MG63 (cell line): ENCODE measurements around the gene SIGLEC10. TPM values are rescaled to one million over a fixed set of nuclear protein-coding genes. Genes with fewer than 3 reads are reported as not detected.
"Not testable (repeated sequence)": the region's sequence is repeated elsewhere in the genome, so short reads cannot be mapped to it uniquely, and the experiment has no call there.

Experiments used
- DNase-seq: peaks from one replicate; pipeline ENCODE4 v3.0.0-alpha.2; 2020
- H3K27me3 ChIP-seq: fragments of 250-450 bp; sonication (Bioruptor Pico); 2 replicates; pipeline ENCODE4 v1.5.1; 2020; ENCODE audit warnings: mild to moderate bottlenecking, moderate library complexity
- H3K36me3 ChIP-seq: fragments of 250-450 bp; sonication (Bioruptor Pico); 2 replicates; pipeline ENCODE4 v1.5.1; 2020; ENCODE audit warnings: mild to moderate bottlenecking, moderate library complexity
- H3K4me3 ChIP-seq: fragments of 250-450 bp; sonication (Bioruptor Pico); 2 replicates; pipeline ENCODE4 v1.5.1; 2020; ENCODE audit warnings: mild to moderate bottlenecking, moderate library complexity
- H3K9me3 ChIP-seq: fragments of 250-450 bp; sonication (Bioruptor Pico); 2 replicates; pipeline ENCODE4 v1.5.1; 2020; ENCODE audit warnings: mild to moderate bottlenecking, moderate library complexity
- total RNA-seq: library from RNA; depleted of rRNA; stranded (reverse); fragments of >200 nt; shearing (Covaris generic); gene quantifications from 2 replicates; pipeline ENCODE4 v1.2.3, GENCODE V29; 2014; ENCODE audit warnings: low replicate concordance

SIGLEC10 gene
- total RNA-seq, 1 experiment from 2014 or later = not detected

- no peaks in the 10 kb centered on the region for H3K9me3 ChIP-seq
- H3K4me3 ChIP-seq = no peak overlapping the region
- no peaks in the 10 kb centered on the region for H3K36me3 ChIP-seq
- no peak for DNase-seq
- peaks cover 13% of the 10 kb centered on the region for H3K27me3 ChIP-seq
Observed at GRCh38 chr19:51415187-51415586, 2.3 kb downstream of the SIGLEC10 start.

- Histone ChIP-seq H3K27me3 (peaks cover 22% of the 10 kb centered on the region), H3K36me3 (no peaks in the 10 kb centered on the region), H3K4me3 (no peak overlapping the region), H3K9me3 (no peaks in the 10 kb centered on the region)
- DNase-seq = no peak
Observed at GRCh38 chr19:51410950-51411748, 6.3 kb downstream of the SIGLEC10 start.

GRCh38 chr19:51407511-51408131, 9.8 kb downstream of the SIGLEC10 start:
- H3K9me3 ChIP-seq = 0 out of 2 replicates have a peak, but pooled peaks cover 2% of the 10 kb centered on the region
- no peak overlapping the region for H3K4me3 ChIP-seq
- H3K36me3 ChIP-seq = no peaks in the 10 kb centered on the region
- peaks cover 15% of the 10 kb centered on the region for H3K27me3 ChIP-seq
- DNase-seq = no peak

DNA sequence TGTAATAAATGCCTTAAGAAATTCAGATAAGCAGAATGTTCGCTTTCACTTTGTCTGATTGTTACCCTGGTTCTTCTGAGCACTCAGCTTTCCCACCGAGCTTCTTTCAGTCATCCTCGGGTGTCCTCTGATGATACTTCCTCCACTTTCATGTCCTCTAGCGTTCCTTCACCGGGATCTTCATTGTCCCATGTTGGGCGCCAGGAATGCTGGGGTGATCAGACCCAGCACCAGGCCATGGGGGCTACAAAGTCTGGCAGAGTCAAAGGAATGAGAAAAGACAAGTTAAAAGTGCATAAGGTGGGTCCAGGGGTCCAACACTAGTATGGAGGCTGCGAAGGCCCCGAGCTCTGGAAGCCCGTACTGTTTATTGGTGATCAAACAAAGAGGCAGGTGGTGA, 15.3 kb downstream of the SIGLEC10 start:
- Histone ChIP-seq H3K27me3 (no peaks in the 10 kb centered on the region), H3K9me3 (peaks cover 10% of the 10 kb centered on the region; the same call in 1 of the 2 replicates), H3K4me3 (no peak overlapping the region), H3K36me3 (no peaks in the 10 kb centered on the region)
- no peak for DNase-seq

DNA sequence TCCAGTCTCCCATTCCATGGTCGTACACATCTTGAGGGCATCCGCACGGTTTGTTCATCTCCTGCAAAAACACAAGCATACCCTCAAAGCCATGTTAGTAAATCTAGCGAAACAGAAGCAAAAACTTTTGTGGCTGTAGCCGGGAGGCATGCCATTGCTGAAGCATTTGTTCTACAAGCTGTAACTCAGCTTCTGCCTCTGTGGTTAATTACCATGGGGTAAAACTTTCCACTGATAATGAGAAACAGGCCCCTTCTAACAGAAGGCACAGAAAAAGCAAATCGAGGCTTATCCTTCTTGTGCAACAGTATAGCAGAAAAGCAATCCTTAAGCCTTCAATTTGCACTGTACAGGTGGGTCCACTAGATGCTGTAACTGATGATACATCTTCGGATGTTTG, 17.5 kb downstream of the SIGLEC10 start:
- not testable (repeated sequence) for H3K9me3 ChIP-seq, DNase-seq, H3K4me3 ChIP-seq, H3K36me3 ChIP-seq, H3K27me3 ChIP-seq

DNA sequence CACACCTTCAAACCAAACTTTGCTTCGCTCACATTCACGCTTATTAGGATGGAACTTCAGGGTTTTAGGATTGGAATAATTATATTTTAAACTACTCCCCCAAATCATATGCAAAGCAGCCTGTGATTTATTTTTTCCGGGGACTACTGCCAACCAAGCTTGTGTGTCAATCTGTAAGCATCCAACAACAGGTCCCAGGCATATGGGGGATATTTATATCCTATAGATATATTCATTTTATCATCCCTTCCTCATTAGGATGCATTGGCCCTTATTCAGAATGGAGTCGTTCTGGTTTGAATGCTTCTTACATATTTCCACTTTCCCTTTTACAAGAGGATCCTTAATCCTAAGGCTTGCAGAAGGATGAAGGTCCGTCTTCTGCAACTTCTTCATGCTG, 18.2 kb downstream of the SIGLEC10 start:
- Histone ChIP-seq H3K36me3 (no peaks in the 10 kb centered on the region), H3K4me3 (no peak overlapping the region), H3K9me3 (peaks cover 8% of the 10 kb centered on the region; the same call in 1 of the 2 replicates), H3K27me3 (no peaks in the 10 kb centered on the region)
- no peak for DNase-seq

DNA sequence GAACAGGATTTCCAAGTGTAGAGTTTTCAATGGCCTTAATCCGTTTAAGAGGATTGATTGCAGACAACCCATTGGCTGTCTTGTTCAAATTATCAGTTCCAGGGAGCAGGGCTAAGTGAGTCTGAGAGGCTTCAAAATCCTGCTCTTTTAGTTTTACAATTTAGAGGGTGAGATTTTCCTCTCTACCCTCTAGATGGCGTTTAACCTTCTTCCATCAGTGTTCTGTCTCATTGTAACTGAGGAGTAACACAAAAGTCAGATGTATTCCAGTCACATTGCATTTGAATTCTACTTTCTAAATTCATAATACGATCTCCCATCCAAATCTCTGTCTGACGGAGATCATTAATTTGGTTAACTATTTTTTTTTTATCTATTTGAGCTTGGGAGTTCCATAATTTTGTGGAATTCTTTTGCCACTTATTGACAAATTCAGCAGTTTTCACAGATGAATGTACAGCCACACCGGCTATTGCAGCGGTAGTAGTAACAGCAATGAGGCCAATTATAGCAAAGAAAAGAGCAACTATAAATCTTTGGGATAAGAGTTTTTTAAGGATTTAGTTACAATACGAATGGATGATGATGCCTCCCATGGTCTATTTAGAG, 19.2 kb downstream of the SIGLEC10 start:
- no peaks in the 10 kb centered on the region for H3K36me3 ChIP-seq
- H3K27me3 ChIP-seq = no peaks in the 10 kb centered on the region
- DNase-seq = no peak
- peaks cover 8% of the 10 kb centered on the region; the same call in 1 of the 2 replicates for H3K9me3 ChIP-seq
- H3K4me3 ChIP-seq = no peak overlapping the region

- H3K27me3 ChIP-seq, H3K4me3 ChIP-seq, DNase-seq, H3K36me3 ChIP-seq, H3K9me3 ChIP-seq: not testable (repeated sequence)
Observed at GRCh38 chr19:51397453-51397852, 20.0 kb downstream of the SIGLEC10 start.

DNA sequence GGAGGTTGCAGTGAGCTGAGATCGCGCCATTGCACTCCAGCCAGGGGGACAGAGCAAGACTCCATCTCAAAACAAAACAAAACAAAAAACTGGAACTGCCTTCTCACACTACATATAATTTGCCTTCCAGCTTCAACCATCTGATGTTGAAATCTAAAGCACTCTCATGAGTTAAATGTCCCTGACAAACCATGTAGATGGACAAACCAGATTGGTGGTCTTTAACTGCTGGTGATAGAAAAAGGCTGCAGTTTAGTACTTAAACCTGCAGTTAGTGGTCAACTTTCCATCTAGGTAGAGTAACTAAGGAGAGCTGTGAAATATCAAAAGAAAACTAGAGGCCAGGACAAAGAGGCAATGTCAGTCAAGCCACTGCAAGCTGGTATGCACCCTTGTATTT, 21.3 kb downstream of the SIGLEC10 start:
- H3K36me3 ChIP-seq = no peaks in the 10 kb centered on the region
- no peak overlapping the region for H3K4me3 ChIP-seq
- DNase-seq = no peak
- H3K27me3 ChIP-seq = no peaks in the 10 kb centered on the region
- H3K9me3 ChIP-seq = no peaks in the 10 kb centered on the region

- Histone ChIP-seq H3K27me3 (no peaks in the 10 kb centered on the region), H3K36me3 (no peaks in the 10 kb centered on the region), H3K4me3 (peak overlapping the region; percentile 60), H3K9me3 (no peaks in the 10 kb centered on the region)
- peak; percentile 96 for DNase-seq
Observed at GRCh38 chr19:51394050-51394836, 23.2 kb downstream of the SIGLEC10 start.

- H3K9me3 ChIP-seq = no peaks in the 10 kb centered on the region
- no peaks in the 10 kb centered on the region for H3K27me3 ChIP-seq
- H3K36me3 ChIP-seq = no peaks in the 10 kb centered on the region
- DNase-seq = no peak
- no peak overlapping the region for H3K4me3 ChIP-seq
Observed at GRCh38 chr19:51392701-51393100, 24.7 kb downstream of the SIGLEC10 start.

DNA sequence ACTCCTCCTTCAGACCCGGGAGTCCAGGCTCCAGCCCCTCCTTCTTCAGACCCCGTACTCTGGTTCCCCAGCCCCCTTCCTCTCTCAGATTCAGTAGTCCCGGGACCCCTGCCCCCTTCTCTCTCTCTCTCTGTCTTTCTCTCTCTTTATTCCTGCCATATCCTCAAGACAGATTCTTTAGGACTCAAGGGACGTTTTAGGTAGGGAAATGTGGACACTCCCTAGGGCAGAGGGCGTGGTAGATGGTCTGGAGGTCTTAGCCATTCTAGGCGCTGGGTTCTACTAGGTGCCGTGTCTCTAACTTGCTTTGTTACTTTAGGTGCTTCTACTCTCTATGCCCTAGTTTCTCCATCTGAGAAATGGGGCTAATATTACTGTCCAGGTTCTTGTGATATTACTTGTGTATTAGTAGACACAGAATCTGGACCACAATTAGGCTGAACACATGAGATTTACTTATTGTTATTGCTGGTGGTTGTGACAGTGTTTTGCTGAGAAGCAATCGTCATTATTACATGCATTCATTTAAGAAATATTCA, 26.3 kb downstream of the SIGLEC10 start:
- no peak overlapping the region for H3K4me3 ChIP-seq
- no peaks in the 10 kb centered on the region for H3K27me3 ChIP-seq
- DNase-seq = no peak
- H3K9me3 ChIP-seq = no peaks in the 10 kb centered on the region
- no peaks in the 10 kb centered on the region for H3K36me3 ChIP-seq

GRCh38 chr19:51389143-51389542, 28.3 kb downstream of the SIGLEC10 start:
- H3K36me3 ChIP-seq = no peaks in the 10 kb centered on the region
- H3K27me3 ChIP-seq = no peaks in the 10 kb centered on the region
- no peak for DNase-seq
- H3K4me3 ChIP-seq = no peak overlapping the region
- no peaks in the 10 kb centered on the region for H3K9me3 ChIP-seq

- no peak for DNase-seq
- no peak within 1 kb of the TSS for H3K4me3 ChIP-seq
- no peaks in the 10 kb centered on the region for H3K36me3 ChIP-seq
- no peaks in the 10 kb centered on the region for H3K27me3 ChIP-seq
- no peaks in the 10 kb centered on the region for H3K9me3 ChIP-seq
Observed at GRCh38 chr19:51387924-51388389, 29.5 kb downstream of the SIGLEC10 start, which contains the start of gene LIM2. Gene LIM2 (minus strand): TSS chr19:51387974. CDS start chr19:51387443, 531 bp downstream.

DNA sequence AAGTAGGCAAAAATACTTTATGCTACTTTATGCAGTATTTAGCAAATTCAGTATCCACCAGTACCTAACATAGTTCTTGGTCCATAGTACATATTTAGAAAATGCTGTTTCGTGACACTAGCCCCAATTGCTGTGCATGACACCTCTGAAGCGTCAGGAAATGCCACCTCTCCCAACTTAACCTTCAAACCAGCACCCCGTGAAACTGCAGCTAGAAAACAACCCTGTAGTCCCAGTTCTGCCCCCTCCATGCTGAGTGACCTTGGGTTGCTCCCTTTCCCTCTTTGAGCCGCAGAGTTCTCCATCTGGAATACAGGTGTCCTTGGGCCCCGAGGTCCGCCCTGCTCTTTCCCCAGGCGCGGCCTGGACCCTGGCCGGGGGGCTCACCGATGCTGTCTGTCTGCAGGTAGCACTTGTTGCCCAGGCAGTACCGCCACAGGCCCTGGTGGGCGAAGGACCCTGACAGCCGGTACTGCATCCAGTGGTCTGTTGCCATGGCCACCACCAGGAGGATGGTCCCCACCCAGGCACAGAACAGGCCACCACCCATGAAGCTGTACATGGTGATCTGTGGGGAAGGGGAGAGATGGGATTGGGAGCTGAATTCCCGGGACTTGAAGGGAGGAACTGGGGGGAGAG, 30.4 kb downstream of the SIGLEC10 start:
- no peak for DNase-seq
- H3K9me3 ChIP-seq = no peaks in the 10 kb centered on the region
- no peak overlapping the region for H3K4me3 ChIP-seq
- H3K36me3 ChIP-seq = no peaks in the 10 kb centered on the region
- no peaks in the 10 kb centered on the region for H3K27me3 ChIP-seq

DNA sequence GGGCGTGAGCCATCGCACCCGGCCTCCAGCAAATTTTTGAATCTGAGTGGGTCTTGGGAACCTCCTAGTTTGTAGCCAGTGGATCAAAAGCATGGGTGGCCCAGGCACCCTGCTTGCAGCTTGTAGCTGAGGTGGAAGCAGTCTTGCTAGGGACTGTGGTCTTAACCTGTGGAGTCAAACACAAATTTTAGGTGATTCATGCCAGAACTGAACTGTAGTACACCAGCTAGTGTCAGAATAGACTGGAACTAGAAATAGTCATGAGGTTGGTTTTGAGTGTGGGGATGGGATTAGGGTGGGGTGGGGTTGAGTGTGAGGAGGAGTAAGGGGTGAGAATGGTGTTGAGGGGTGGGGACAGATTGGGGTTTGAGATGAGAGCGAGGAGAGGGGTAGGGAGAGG, 35.4 kb downstream of the SIGLEC10 start:
- no peak for DNase-seq
- Histone ChIP-seq H3K36me3 (no peaks in the 10 kb centered on the region), H3K27me3 (no peaks in the 10 kb centered on the region), H3K4me3 (no peak overlapping the region), H3K9me3 (no peaks in the 10 kb centered on the region)
